Ishikawa (cell line): ENCODE results near the gene CFH.

Source experiments
- CEBPB ChIP-seq: IDR thresholded peaks from 2 replicates; pipeline ENCODE4 v1.6.1; 2012
- CREB1 ChIP-seq: IDR thresholded peaks from 2 replicates; pipeline ENCODE4 v1.6.1; 2012; ENCODE audit warnings: low read depth
- EGR1 ChIP-seq: IDR thresholded peaks from 2 replicates; pipeline ENCODE4 v1.6.1; 2012
- EP300 ChIP-seq: IDR thresholded peaks from 2 replicates; pipeline ENCODE4 v1.6.1; 2012; ENCODE audit warnings: borderline replicate concordance
- FOXM1 ChIP-seq: IDR thresholded peaks from 2 replicates; pipeline ENCODE4 v1.6.1; 2012; ENCODE audit warnings: low read depth, borderline replicate concordance
- MAX ChIP-seq: IDR thresholded peaks from 2 replicates; pipeline ENCODE4 v1.6.1; 2012
- NFIC ChIP-seq: IDR thresholded peaks from 2 replicates; pipeline ENCODE4 v1.6.1; 2012
- RAD21 ChIP-seq: IDR thresholded peaks from 2 replicates; pipeline ENCODE4 v1.6.1; 2012; ENCODE audit warnings: low read depth
- REST ChIP-seq: IDR thresholded peaks from 2 replicates; pipeline ENCODE4 v1.6.1; 2012; ENCODE audit warnings: low read depth, mild to moderate bottlenecking
- TAF1 ChIP-seq: IDR thresholded peaks from 2 replicates; pipeline ENCODE4 v1.6.1; 2012; ENCODE audit warnings: low read depth, mild to moderate bottlenecking
- TCF12 ChIP-seq: IDR thresholded peaks from 2 replicates; pipeline ENCODE4 v1.6.1; 2012; ENCODE audit warnings: low read depth
- TEAD4 ChIP-seq: IDR thresholded peaks from 2 replicates; pipeline ENCODE4 v1.6.1; 2012
- USF1 ChIP-seq: IDR thresholded peaks from 2 replicates; pipeline ENCODE4 v1.6.1; 2012
- YY1 ChIP-seq: IDR thresholded peaks from 2 replicates; pipeline ENCODE4 v1.6.1; 2012; ENCODE audit warnings: low read depth
- ZBTB7A ChIP-seq: IDR thresholded peaks from 2 replicates; pipeline ENCODE4 v1.6.1; 2012; ENCODE audit warnings: low read depth

Gene CFH

DNA sequence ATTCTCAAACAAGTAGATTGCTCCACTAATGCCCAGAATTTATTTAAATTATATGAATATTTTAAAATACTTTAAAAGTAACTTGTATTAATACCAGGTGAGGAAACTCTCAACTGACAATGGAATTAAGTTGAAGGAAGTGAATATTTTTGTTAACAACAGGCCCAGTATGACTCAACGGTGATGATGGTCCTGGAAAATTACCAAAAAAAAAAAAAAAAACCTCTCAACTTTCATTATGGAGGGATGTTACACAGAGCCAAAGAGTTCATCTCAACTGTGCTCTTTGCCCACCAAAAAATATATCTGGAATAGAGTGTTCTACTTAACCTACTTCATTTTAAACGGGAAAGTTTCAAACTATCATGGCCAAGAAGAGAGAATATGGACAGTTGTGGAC, 28.3 kb downstream of the CFH start:
- TF ChIP-seq CREB1, result no peak
- no peak for TF ChIP-seq NFIC
- TF ChIP-seq TCF12, result no peak
- no peak for TF ChIP-seq YY1
- no peak for TF ChIP-seq TEAD4
- TF ChIP-seq ZBTB7A, result no peak
- no peak for TF ChIP-seq USF1
- TF ChIP-seq REST, result no peak
- no peak for TF ChIP-seq EP300
- TF ChIP-seq EGR1, result no peak

- TF ChIP-seq CREB1, result no peak
Observed at GRCh38 chr1:196684476-196684875, 32.6 kb downstream of the CFH start.

- TF ChIP-seq MAX (no peak), EP300 (no peak), CEBPB (no peak), YY1 (no peak), TAF1 (no peak), ZBTB7A (no peak), EGR1 (no peak), TCF12 (no peak), CREB1 (no peak), NFIC (no peak), RAD21 (no peak)
Observed at GRCh38 chr1:196685506-196685905, 33.7 kb downstream of the CFH start.

DNA sequence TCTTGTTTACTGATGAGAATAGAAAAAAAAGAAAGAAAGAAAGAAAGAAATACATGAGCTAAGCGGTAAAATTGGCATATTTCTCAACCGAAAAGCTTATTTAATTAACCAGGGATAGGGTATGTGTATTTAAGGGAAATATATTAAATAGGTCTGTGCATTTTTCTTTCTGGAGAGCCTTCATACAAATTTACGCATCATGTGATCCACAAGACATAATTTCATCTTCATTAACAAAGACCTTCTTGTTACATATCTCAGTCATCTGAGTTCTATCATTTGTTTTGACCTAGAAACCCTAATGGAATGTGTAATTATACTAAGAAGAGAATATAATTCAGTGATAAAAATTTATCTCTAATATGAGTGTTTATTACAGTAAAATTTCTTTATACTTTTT, 37.2 kb downstream of the CFH start:
- TF ChIP-seq ZBTB7A (no peak), TEAD4 (no peak), CREB1 (no peak), FOXM1 (no peak), RAD21 (no peak), TAF1 (no peak)

- TF ChIP-seq FOXM1 (no peak), EGR1 (no peak), RAD21 (no peak), ZBTB7A (no peak), TCF12 (no peak)
Observed at GRCh38 chr1:196690582-196690981, 38.7 kb downstream of the CFH start.

- TF ChIP-seq EP300 (no peak), EGR1 (no peak), FOXM1 (no peak), CREB1 (no peak), YY1 (no peak), TEAD4 (no peak), CEBPB (no peak), NFIC (no peak), USF1 (no peak)
Observed at GRCh38 chr1:196698993-196699392, 47.1 kb downstream of the CFH start.

- TF ChIP-seq NFIC (no peak), YY1 (no peak), REST (no peak), FOXM1 (no peak), CREB1 (no peak), MAX (no peak), CEBPB (no peak), TCF12 (no peak), EGR1 (no peak), ZBTB7A (no peak), EP300 (no peak), TEAD4 (no peak), USF1 (no peak), RAD21 (no peak), TAF1 (no peak)
Observed at GRCh38 chr1:196701144-196701543, 49.3 kb downstream of the CFH start.
